ENCODE measurements around the gene IGFN1.

GRCh38 chr1:201212056-201212455 is 21.4 kb downstream of the IGFN1 start:
- no peak for TF ChIP-seq CTCF (conservative IDR thresholded peaks at IDR 0.05)
- no peak for TF ChIP-seq EZH2 (IDR thresholded peaks at IDR 0.05; ENCODE audit: low read depth)
